Endothelial cell of umbilical vein (primary cell): ENCODE measurements around the gene ZNF248. TPM values are rescaled to one million over a fixed set of nuclear protein-coding genes. Genes with fewer than 3 reads are reported as not detected.

Experiments
- BruUV-seq: library from RNA; stranded (reverse); fragments of 400-500 nt; replicated peaks from 2 replicates; lab custom pipeline; 2021; lab: Mats Ljungman, UMichigan
- CTCF ChIA-PET: fragments of 300-600, 350-600 bp; sonication (Branson Sonifier 250); formaldehyde crosslinking; loops from one replicate; lab custom pipeline; 2021; ENCODE audit warnings: antibody characterized with exemption, inconsistent platforms; lab: Charles Lee
- POLR2A ChIA-PET: fragments of 300-600, 350-600 bp; sonication (Branson Sonifier 250); formaldehyde crosslinking; loops from one replicate; lab custom pipeline; 2021; ENCODE audit warnings: antibody characterized with exemption, inconsistent platforms; lab: Charles Lee
- DNase-seq: peaks from one replicate; pipeline ENCODE4 v3.0.0-alpha.2; 2011; ENCODE audit warnings: low read depth, low spot score
- FAIRE-seq: peaks from 2 replicates; lab custom pipeline; 2011; peaks lifted over from hg19 to GRCh38; lab: Jason Lieb, UNC
- H2AFZ ChIP-seq: 2 replicates; pipeline ENCODE4 v1.6.0; 2012; ENCODE audit warnings: low read depth, low read length, control low read depth, inconsistent platforms
- H3K27ac ChIP-seq: 2 replicates; pipeline ENCODE4 v1.5.1; 2011; ENCODE audit warnings: low read depth, mild to moderate bottlenecking, control low read depth, low read length, moderate library complexity; ENCODE audit not compliant: insufficient read depth
- H3K27me3 ChIP-seq, 2 experiments: 2 replicates each; pipeline versions ENCODE4 v1.6.0 to v1.6.1; 2011; ENCODE audit warnings: low read length in 2 of 2, mixed read lengths in 1 of 2; ENCODE audit not compliant: control insufficient read depth in 2 of 2, insufficient read depth in 2 of 2
- H3K36me3 ChIP-seq, 2 experiments: 2 replicates in 1 of 2; 3 replicates in 1 of 2; pipeline ENCODE4 v1.5.1; 2011; ENCODE audit warnings: low read length in 2 of 2, mild to moderate bottlenecking in 1 of 2, moderate library complexity in 1 of 2; ENCODE audit not compliant: control insufficient read depth in 2 of 2, insufficient read depth in 2 of 2; ENCODE audit errors: extremely low read depth in 1 of 2
- H3K4me1 ChIP-seq: 3 replicates; pipeline ENCODE4 v1.5.1; 2011; ENCODE audit warnings: mild to moderate bottlenecking, low read length; ENCODE audit not compliant: control insufficient read depth, insufficient read depth; ENCODE audit errors: extremely low read depth
- H3K4me2 ChIP-seq: 2 replicates; pipeline ENCODE4 v1.6.1; 2011; ENCODE audit warnings: low read length, control low read depth, mixed read lengths; ENCODE audit not compliant: insufficient read depth
- H3K4me3 ChIP-seq, 3 experiments: fragments of 200-600 bp in 1 of 3; sonication (generic), shearing (Covaris generic) in 1 of 3; replicated peaks in 1 of 3; 2 replicates each; pipeline ENCODE4 v1.5.1; 2011 to 2016; ENCODE audit warnings: control low read depth in 3 of 3, low read length in 3 of 3, mild to moderate bottlenecking in 2 of 3, inconsistent platforms in 1 of 3, low read depth in 1 of 3, moderate library complexity in 1 of 3; ENCODE audit not compliant: insufficient read depth in 1 of 3
- H3K79me2 ChIP-seq: 2 replicates; pipeline ENCODE4 v1.6.0; 2012; ENCODE audit warnings: low read length, inconsistent platforms; ENCODE audit not compliant: control insufficient read depth, insufficient read depth
- H3K9ac ChIP-seq: replicated peaks from 2 replicates; pipeline ENCODE3; 2011; ENCODE audit warnings: low read length, control low read depth; ENCODE audit not compliant: insufficient read depth; ENCODE audit errors: extremely low read depth
- H3K9me1 ChIP-seq: replicated peaks from 3 replicates; pipeline ENCODE4 v1.6.0; 2011; ENCODE audit warnings: mild to moderate bottlenecking, low read length; ENCODE audit not compliant: control insufficient read depth, insufficient read depth; ENCODE audit errors: extremely low read depth
- H3K9me3 ChIP-seq: replicated peaks from 2 replicates; pipeline ENCODE4 v1.5.1; 2012; ENCODE audit warnings: low read length, inconsistent platforms; ENCODE audit not compliant: control insufficient read depth, insufficient read depth
- H4K20me1 ChIP-seq: replicated peaks from 2 replicates; pipeline ENCODE3; 2011; ENCODE audit warnings: mild to moderate bottlenecking, low read length; ENCODE audit not compliant: control insufficient read depth, insufficient read depth; ENCODE audit errors: extremely low read depth
- EZH2 ChIP-seq: IDR thresholded peaks from 2 replicates; pipeline ENCODE4 v1.6.1; 2012; ENCODE audit warnings: borderline replicate concordance, low read depth, mild to moderate bottlenecking, moderate library complexity, low read length, inconsistent platforms; ENCODE audit not compliant: severe bottlenecking
- FOS ChIP-seq: IDR thresholded peaks from 2 replicates; pipeline ENCODE4 v1.6.1; 2011; ENCODE audit warnings: mild to moderate bottlenecking, low read length, moderate library complexity, borderline replicate concordance; ENCODE audit not compliant: insufficient read depth
- GATA2 ChIP-seq: IDR thresholded peaks from 2 replicates; pipeline ENCODE4 v1.7.0; 2011; ENCODE audit warnings: low read depth, mild to moderate bottlenecking, moderate library complexity, mixed read lengths, low read length; ENCODE audit not compliant: insufficient read length, insufficient read depth
- JUN ChIP-seq: IDR thresholded peaks from 2 replicates; pipeline ENCODE4 v1.6.1; 2011; ENCODE audit warnings: borderline replicate concordance, low read depth; ENCODE audit not compliant: insufficient read length, insufficient read depth
- MYC ChIP-seq: IDR thresholded peaks from one replicate; pipeline ENCODE4 v1.6.1; 2011; ENCODE audit warnings: mild to moderate bottlenecking, low read depth, low read length
- POLR2A ChIP-seq: IDR thresholded peaks from 2 replicates; pipeline ENCODE4 v1.6.1; 2012; ENCODE audit warnings: low read depth, mild to moderate bottlenecking, control low read depth, low read length
- dilution Hi-C: fragments of 300-500 bp; cut with MboI; formaldehyde crosslinking; loops from one replicate; pipeline ENCODE4 v1.15.0; 2019; ENCODE audit warnings: low sequenced_read_pairs; ENCODE audit not compliant: extremely low pct_ligation_motif_present
- intact Hi-C: fragments of 100-400 bp; cut with micrococcal nuclease; formaldehyde crosslinking; loops from one replicate; pipeline ENCODE4 v1.10.0; 2022
- polyA plus RNA-seq, 4 experiments: library from polyadenylated mRNA; depleted of rRNA in 3 of 4; stranded (reverse) in 3 of 4; unstranded in 1 of 4; fragments of >200 nt; gene quantifications; 2 replicates each; pipeline versions ENCODE4 v1.2.1 to v1.2.3, GENCODE V29; 2011 to 2012; ENCODE audit warnings: missing spikeins in 1 of 4
- total RNA-seq: library from RNA; stranded (reverse); gene quantifications from 2 replicates; pipeline ENCODE4 v1.2.3, GENCODE V29; 2021
- TF ChIP-seq, protein P1 (sequence below), 2 donors: IDR thresholded peaks; 1 replicate in 1 of 2; 2 replicates in 1 of 2; pipeline ENCODE4 v1.5.1; 2011; ENCODE audit warnings: low read length in 2 of 2, mild to moderate bottlenecking in 2 of 2, moderate library complexity in 2 of 2, control low read depth in 1 of 2, inconsistent platforms in 1 of 2, low read depth in 1 of 2; ENCODE audit not compliant: insufficient read depth in 1 of 2; ENCODE audit errors: extremely low read depth in 1 of 2
- TF ChIP-seq, protein P2 (sequence below): IDR thresholded peaks from 2 replicates; pipeline ENCODE4 v1.6.1; 2011; ENCODE audit not compliant: insufficient read depth, insufficient read length

Gene ZNF248
- total and polyA plus RNA-seq, 2 donors (not counting 3 experiments of a cell fraction or from before 2014, with no cell fraction given) = 4.3 to 6.5 TPM

DNA sequence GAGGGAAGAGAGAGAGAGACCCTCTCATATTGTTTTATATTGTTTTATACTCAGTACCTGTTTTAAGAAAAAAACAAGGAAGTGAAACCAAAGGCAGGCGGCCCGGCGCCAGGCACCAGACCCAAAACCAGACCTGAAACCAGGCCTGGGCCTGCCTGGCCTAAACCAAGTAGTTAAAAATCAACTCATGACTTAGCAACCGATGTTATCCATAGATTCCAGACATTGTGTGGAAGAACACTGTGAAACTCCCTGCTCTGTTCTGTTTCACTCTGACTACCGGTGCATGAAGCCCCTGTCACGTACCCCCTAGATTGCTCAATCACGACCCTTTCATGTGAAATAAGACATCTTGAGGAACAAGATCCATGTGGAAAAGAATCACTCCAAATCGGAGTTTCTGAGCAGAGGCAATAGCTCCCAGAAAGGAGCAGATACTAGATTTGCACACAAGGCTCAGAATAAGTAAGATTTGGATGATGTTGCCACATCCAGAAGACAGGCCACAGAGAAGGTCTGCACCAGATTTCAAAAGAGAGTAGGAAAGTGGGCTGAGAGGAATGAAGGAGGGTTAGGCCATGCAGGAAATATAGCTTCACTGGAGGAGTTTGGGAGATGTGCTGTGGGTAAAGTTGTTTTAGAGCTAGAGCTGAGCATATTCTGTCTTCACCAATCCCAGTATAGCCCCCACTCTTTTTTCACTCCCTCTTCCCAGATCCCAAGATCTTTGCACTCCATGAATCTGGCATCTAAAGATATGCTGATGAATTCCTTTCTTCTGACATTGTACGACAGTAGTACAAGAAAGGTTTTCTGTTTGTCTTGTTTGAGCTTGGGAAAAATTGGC, 8.8 kb upstream of the ZNF248 start:
- DNase-seq (no peak), FAIRE-seq (no peak)
- no TSS peak for BruUV-seq
- no peak overlapping the region for H3K4me2 ChIP-seq
- no peaks in the 10 kb centered on the region for H4K20me1 ChIP-seq
- intact Hi-C loops = no loop called here
- no peak overlapping the region for H3K9ac ChIP-seq
- no peaks in the 10 kb centered on the region for H3K79me2 ChIP-seq
- TF ChIP-seq POLR2A = no peak
- TF ChIP-seq FOS = no peak
- TF ChIP-seq, protein P1, sequence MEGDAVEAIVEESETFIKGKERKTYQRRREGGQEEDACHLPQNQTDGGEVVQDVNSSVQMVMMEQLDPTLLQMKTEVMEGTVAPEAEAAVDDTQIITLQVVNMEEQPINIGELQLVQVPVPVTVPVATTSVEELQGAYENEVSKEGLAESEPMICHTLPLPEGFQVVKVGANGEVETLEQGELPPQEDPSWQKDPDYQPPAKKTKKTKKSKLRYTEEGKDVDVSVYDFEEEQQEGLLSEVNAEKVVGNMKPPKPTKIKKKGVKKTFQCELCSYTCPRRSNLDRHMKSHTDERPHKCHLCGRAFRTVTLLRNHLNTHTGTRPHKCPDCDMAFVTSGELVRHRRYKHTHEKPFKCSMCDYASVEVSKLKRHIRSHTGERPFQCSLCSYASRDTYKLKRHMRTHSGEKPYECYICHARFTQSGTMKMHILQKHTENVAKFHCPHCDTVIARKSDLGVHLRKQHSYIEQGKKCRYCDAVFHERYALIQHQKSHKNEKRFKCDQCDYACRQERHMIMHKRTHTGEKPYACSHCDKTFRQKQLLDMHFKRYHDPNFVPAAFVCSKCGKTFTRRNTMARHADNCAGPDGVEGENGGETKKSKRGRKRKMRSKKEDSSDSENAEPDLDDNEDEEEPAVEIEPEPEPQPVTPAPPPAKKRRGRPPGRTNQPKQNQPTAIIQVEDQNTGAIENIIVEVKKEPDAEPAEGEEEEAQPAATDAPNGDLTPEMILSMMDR (IDR thresholded peaks at IDR 0.05; ENCODE audit: extremely low read depth in 1 of 2, insufficient read depth in 1 of 2, low read depth in 1 of 2, low read length in 2 of 2) = no peak
- no peak for TF ChIP-seq JUN
- no peak for TF ChIP-seq MYC
- TF ChIP-seq EZH2 = no peak
- no peak for TF ChIP-seq GATA2
- TF ChIP-seq, protein P2, sequence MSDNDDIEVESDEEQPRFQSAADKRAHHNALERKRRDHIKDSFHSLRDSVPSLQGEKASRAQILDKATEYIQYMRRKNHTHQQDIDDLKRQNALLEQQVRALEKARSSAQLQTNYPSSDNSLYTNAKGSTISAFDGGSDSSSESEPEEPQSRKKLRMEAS = no peak
- no peaks in the 10 kb centered on the region for H3K36me3 ChIP-seq
- H3K27ac ChIP-seq = no peak overlapping the region
- no peaks in the 10 kb centered on the region for H3K4me1 ChIP-seq
- no peak overlapping the region for H2AFZ ChIP-seq
- no peaks in the 10 kb centered on the region for H3K27me3 ChIP-seq
- POLR2A ChIA-PET = no interaction called here
- CTCF ChIA-PET = interaction anchor here (1.4 kb wide), 1 partner anchor 10 kb away, joined by 5 read pairs; no protein-coding TSS in a partner anchor
- H3K9me1 ChIP-seq = no peaks in the 10 kb centered on the region
- no peak overlapping the region for H3K4me3 ChIP-seq
- H3K9me3 ChIP-seq = no peaks in the 10 kb centered on the region
- dilution Hi-C loops = no loop called here
